Effector memory CD4-positive, alpha-beta T cell (primary cell): ENCODE data around the gene ITPR3.

Experiments
- DNase-seq, 3 donors: peaks; one replicate each; pipeline ENCODE4 v3.0.0-alpha.2; 2020
- H3K27ac ChIP-seq: 2 replicates; pipeline ENCODE4 v1.7.0; 2013; ENCODE audit warnings: mild to moderate bottlenecking, low read length, moderate library complexity; ENCODE audit not compliant: insufficient read depth, poor library complexity, severe bottlenecking
- H3K27me3 ChIP-seq: replicated peaks from 2 replicates; pipeline ENCODE4 v1.7.0; 2013; ENCODE audit warnings: mild to moderate bottlenecking, low read length; ENCODE audit not compliant: insufficient read depth, control insufficient read depth, poor library complexity, severe bottlenecking
- H3K36me3 ChIP-seq: 2 replicates; pipeline ENCODE4 v1.7.0; 2013; ENCODE audit warnings: mild to moderate bottlenecking, low read length, moderate library complexity; ENCODE audit not compliant: control insufficient read depth, insufficient read depth
- H3K4me1 ChIP-seq: 2 replicates; pipeline ENCODE4 v1.7.0; 2013; ENCODE audit warnings: low read length, mild to moderate bottlenecking; ENCODE audit not compliant: control insufficient read depth, insufficient read depth, poor library complexity, severe bottlenecking
- H3K4me3 ChIP-seq: 2 replicates; pipeline ENCODE4 v1.7.0; 2013; ENCODE audit warnings: low read length, low read depth, mild to moderate bottlenecking; ENCODE audit not compliant: insufficient read depth, poor library complexity, severe bottlenecking
- H3K9me3 ChIP-seq: 2 replicates; pipeline ENCODE4 v1.7.0; 2013; ENCODE audit warnings: mild to moderate bottlenecking, low read length, moderate library complexity; ENCODE audit not compliant: control insufficient read depth

ITPR3 gene

GRCh38 chr6:33610779-33611732, 10.1 kb upstream of the ITPR3 start:
- Histone ChIP-seq H3K4me1 (no peaks in the 10 kb centered on the region), H3K36me3 (no peaks in the 10 kb centered on the region), H3K27me3 (no peaks in the 10 kb centered on the region), H3K4me3 (no peak overlapping the region), H3K27ac (no peak overlapping the region), H3K9me3 (no peaks in the 10 kb centered on the region)
- DNase-seq, result no peak

- no peaks in the 10 kb centered on the region for H3K4me1 ChIP-seq
Measured at GRCh38 chr6:33613146-33613794, 7.9 kb upstream of the ITPR3 start.

GRCh38 chr6:33613795-33614168, 7.3 kb upstream of the ITPR3 start:
- Histone ChIP-seq H3K27ac (no peak overlapping the region), H3K27me3 (no peaks in the 10 kb centered on the region), H3K9me3 (no peaks in the 10 kb centered on the region), H3K4me1 (no peaks in the 10 kb centered on the region), H3K36me3 (no peaks in the 10 kb centered on the region), H3K4me3 (no peak overlapping the region)
- no peak for DNase-seq

More at GRCh38 chr6:33613146-33613794, 7.9 kb upstream of the ITPR3 start:
- Histone ChIP-seq H3K36me3 (no peaks in the 10 kb centered on the region), H3K27ac (no peak overlapping the region), H3K9me3 (no peaks in the 10 kb centered on the region), H3K27me3 (no peaks in the 10 kb centered on the region), H3K4me3 (no peak overlapping the region)
- DNase-seq, result no peak

- no peak for DNase-seq
- no peaks in the 10 kb centered on the region for H3K9me3 ChIP-seq
- no peaks in the 10 kb centered on the region for H3K36me3 ChIP-seq
- peaks cover 5% of the 10 kb centered on the region for H3K4me1 ChIP-seq
- no peaks in the 10 kb centered on the region for H3K27me3 ChIP-seq
- H3K4me3 ChIP-seq, result no peak overlapping the region
- no peak overlapping the region for H3K27ac ChIP-seq
Measured at GRCh38 chr6:33616113-33616512, 5.0 kb upstream of the ITPR3 start.

GRCh38 chr6:33616913-33617312, 4.2 kb upstream of the ITPR3 start:
- H3K4me1 ChIP-seq, result peaks cover 6% of the 10 kb centered on the region
- no peak for DNase-seq
- H3K4me3 ChIP-seq, result no peak overlapping the region
- H3K9me3 ChIP-seq, result no peaks in the 10 kb centered on the region
- H3K27ac ChIP-seq, result no peak overlapping the region
- H3K36me3 ChIP-seq, result no peaks in the 10 kb centered on the region
- H3K27me3 ChIP-seq, result no peaks in the 10 kb centered on the region

GRCh38 chr6:33619166-33619840, 1.8 kb upstream of the ITPR3 start:
- Histone ChIP-seq H3K27me3 (no peaks in the 10 kb centered on the region), H3K4me3 (no peak overlapping the region), H3K36me3 (no peaks in the 10 kb centered on the region), H3K27ac (no peak overlapping the region), H3K4me1 (peaks cover 28% of the 10 kb centered on the region), H3K9me3 (no peaks in the 10 kb centered on the region)
- no peak for DNase-seq

GRCh38 chr6:33620158-33620855, 815 bp upstream of the ITPR3 start:
- H3K27me3 ChIP-seq, result no peaks in the 10 kb centered on the region
- no peaks in the 10 kb centered on the region for H3K9me3 ChIP-seq
- H3K27ac ChIP-seq, result peak overlapping the region; percentile 90
- peak overlapping the region; percentile 71 for H3K4me3 ChIP-seq
- DNase-seq, result peak in 1 of 3 donors; percentile 9
- H3K36me3 ChIP-seq, result no peaks in the 10 kb centered on the region
- peaks cover 28% of the 10 kb centered on the region for H3K4me1 ChIP-seq

GRCh38 chr6:33621711-33622388, 728 bp downstream of the ITPR3 start:
- Histone ChIP-seq H3K36me3 (no peaks in the 10 kb centered on the region), H3K9me3 (no peaks in the 10 kb centered on the region), H3K27ac (peak overlapping the region; percentile 90), H3K27me3 (no peaks in the 10 kb centered on the region), H3K4me3 (peak overlapping the region; percentile 95), H3K4me1 (peaks cover 28% of the 10 kb centered on the region)
- DNase-seq, result peak in 1 of 3 donors; percentile 25
